HepG2 (cell line): ENCODE data around the gene ZCCHC8. TPM values are rescaled to one million over a fixed set of nuclear protein-coding genes. Genes with fewer than 3 reads are reported as not detected.

Experiments
- AKNA ChIP-seq: sonication (generic); formaldehyde crosslinking; IDR thresholded peaks from 2 replicates; pipeline ENCODE4 v1.4.0; 2020; ENCODE audit warnings: missing genetic modification reagents, borderline replicate concordance
- ELK4 ChIP-seq: sonication (generic); formaldehyde crosslinking; IDR thresholded peaks from 2 replicates; pipeline ENCODE4 v1.9.0; 2021; ENCODE audit warnings: missing genetic modification reagents, borderline replicate concordance
- FOXC1 ChIP-seq: sonication (generic); formaldehyde crosslinking; IDR thresholded peaks from 2 replicates; pipeline ENCODE4 v1.8.0; 2022; ENCODE audit warnings: mild to moderate bottlenecking, missing genetic modification reagents, borderline replicate concordance
- MYC ChIP-seq: sonication (generic); formaldehyde crosslinking; IDR thresholded peaks from 2 replicates; pipeline ENCODE4 v1.9.0; 2021; ENCODE audit warnings: missing genetic modification reagents, borderline replicate concordance
- PAWR ChIP-seq: sonication (generic); formaldehyde crosslinking; IDR thresholded peaks from 2 replicates; pipeline ENCODE4 v1.4.0; 2020; ENCODE audit warnings: missing genetic modification reagents, mild to moderate bottlenecking, borderline replicate concordance
- REPIN1 ChIP-seq: sonication (generic); formaldehyde crosslinking; IDR thresholded peaks from 2 replicates; pipeline ENCODE4 v1.8.0; 2022; ENCODE audit warnings: missing genetic modification reagents, low read depth, mild to moderate bottlenecking, borderline replicate concordance
- SP5 ChIP-seq: IDR thresholded peaks from 2 replicates; pipeline ENCODE4 v1.6.1; 2016; ENCODE audit warnings: low read depth, borderline replicate concordance
- STAT6 ChIP-seq: sonication (generic); formaldehyde crosslinking; IDR thresholded peaks from 2 replicates; pipeline ENCODE4 v1.4.0; 2020; ENCODE audit warnings: missing genetic modification reagents, mild to moderate bottlenecking, borderline replicate concordance
- TP53 ChIP-seq: sonication (generic); formaldehyde crosslinking; conservative IDR thresholded peaks from 2 replicates; pipeline ENCODE4 v1.4.0; 2020; ENCODE audit warnings: missing genetic modification reagents
- UBTF ChIP-seq: sonication (generic); formaldehyde crosslinking; IDR thresholded peaks from 2 replicates; pipeline ENCODE4 v1.4.0; 2020; ENCODE audit warnings: mild to moderate bottlenecking, missing genetic modification reagents
- ZBTB49 ChIP-seq: sonication (generic); formaldehyde crosslinking; IDR thresholded peaks from 2 replicates; pipeline ENCODE4 v1.4.0; 2020; ENCODE audit warnings: missing genetic modification reagents, borderline replicate concordance
- ZNF691 ChIP-seq: sonication (generic); formaldehyde crosslinking; IDR thresholded peaks from 2 replicates; pipeline ENCODE4 v1.4.0; 2020; ENCODE audit warnings: missing genetic modification reagents, low read depth, mild to moderate bottlenecking, borderline replicate concordance
- polyA plus RNA-seq, 8 experiments: library from polyadenylated mRNA; depleted of rRNA in 3 of 8; stranded (reverse) in 7 of 8; unstranded in 1 of 8; fragments of >200 nt; fragmentation: Illumina TruSeq in 4 of 8; extraction: Trizol in 4 of 8; gene quantifications; 2 replicates each; pipeline versions ENCODE4 v1.2.1 to v1.2.3, GENCODE V29; 2011 to 2016; ENCODE audit warnings: low read depth in 4 of 8, missing spikeins in 1 of 8, mixed read lengths in 1 of 8; ENCODE audit not compliant: insufficient read depth in 1 of 8
- total RNA-seq, 5 experiments: library from RNA; depleted of rRNA; stranded (reverse); fragments of >200 nt; fragmentation: Illumina TruSeq; extraction: Trizol; gene quantifications; 2 replicates each; pipeline ENCODE4 v1.2.3, GENCODE V29; 2016; ENCODE audit warnings: low read depth in 1 of 5

Gene ZCCHC8
- total and polyA plus RNA-seq, 2 of the 13 experiments (the other 11 are each of a cell fraction or from before 2014, with no cell fraction given) = 18.6 to 20.9 TPM

- TF ChIP-seq ZNF691 (CRISPR knock-in tag) (no peak), PAWR (CRISPR knock-in tag) (no peak), AKNA (CRISPR knock-in tag) (no peak), REPIN1 (CRISPR knock-in tag) (0 out of 2 replicates have a peak, but pooled peaks have one; percentile 50), STAT6 (CRISPR knock-in tag) (peak; percentile 52; the same call in 1 of the 2 replicates), UBTF (CRISPR knock-in tag) (no peak), FOXC1 (no peak), MYC (CRISPR knock-in tag) (no peak), SP5 (CRISPR knock-in tag) (peak; percentile 59), ZBTB49 (CRISPR knock-in tag) (no peak), TP53 (no peak), ELK4 (CRISPR knock-in tag) (no peak)
Observed at GRCh38 chr12:122489038-122489437, 11.7 kb downstream of the ZCCHC8 start (continued).
